Gastroesophageal sphincter (tissue), 3 donors: ENCODE data around the gene CENPS.

ENCODE experiments used
- POLR2A ChIP-seq, 2 donors: fragments of 450-650 bp; IDR thresholded peaks; one replicate each; pipeline ENCODE4 v1.6.1; 2017; ENCODE audit warnings: antibody characterized with exemption in 2 of 2, mild to moderate bottlenecking in 2 of 2, moderate library complexity in 1 of 2
- TF ChIP-seq, protein P1 (sequence below), 4 experiments: fragments of 200-600 bp in 2 of 4; fragments of 450-650 bp in 2 of 4; sonication (generic) in 1 of 4; IDR thresholded peaks; one replicate each; pipeline ENCODE4 v1.5.1; 2017 to 2019; ENCODE audit warnings: antibody characterized with exemption in 4 of 4, mild to moderate bottlenecking in 2 of 4, moderate library complexity in 2 of 4

DNA sequence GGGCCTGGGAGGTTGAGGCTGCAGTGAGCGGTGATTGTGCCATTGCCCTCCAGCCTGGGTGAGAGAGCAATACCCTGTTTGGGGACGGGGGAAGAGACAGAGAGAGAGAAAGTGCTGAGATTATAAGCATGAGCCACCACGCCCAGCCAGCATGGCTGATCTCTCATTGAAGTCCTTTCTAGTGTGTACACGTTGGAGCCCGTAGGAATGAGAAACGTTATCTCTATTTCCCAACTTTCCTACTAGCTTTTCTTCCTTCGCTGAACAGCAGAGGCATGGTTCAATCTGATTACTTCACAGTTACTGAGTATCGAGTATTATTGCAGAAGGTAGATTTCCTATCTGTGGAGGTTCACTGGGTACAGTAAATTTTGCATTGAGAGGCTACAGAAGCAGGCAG, 49.1 kb downstream of the CENPS start:
- no peak for TF ChIP-seq POLR2A (IDR thresholded peaks at IDR 0.05)
- TF ChIP-seq, protein P1, sequence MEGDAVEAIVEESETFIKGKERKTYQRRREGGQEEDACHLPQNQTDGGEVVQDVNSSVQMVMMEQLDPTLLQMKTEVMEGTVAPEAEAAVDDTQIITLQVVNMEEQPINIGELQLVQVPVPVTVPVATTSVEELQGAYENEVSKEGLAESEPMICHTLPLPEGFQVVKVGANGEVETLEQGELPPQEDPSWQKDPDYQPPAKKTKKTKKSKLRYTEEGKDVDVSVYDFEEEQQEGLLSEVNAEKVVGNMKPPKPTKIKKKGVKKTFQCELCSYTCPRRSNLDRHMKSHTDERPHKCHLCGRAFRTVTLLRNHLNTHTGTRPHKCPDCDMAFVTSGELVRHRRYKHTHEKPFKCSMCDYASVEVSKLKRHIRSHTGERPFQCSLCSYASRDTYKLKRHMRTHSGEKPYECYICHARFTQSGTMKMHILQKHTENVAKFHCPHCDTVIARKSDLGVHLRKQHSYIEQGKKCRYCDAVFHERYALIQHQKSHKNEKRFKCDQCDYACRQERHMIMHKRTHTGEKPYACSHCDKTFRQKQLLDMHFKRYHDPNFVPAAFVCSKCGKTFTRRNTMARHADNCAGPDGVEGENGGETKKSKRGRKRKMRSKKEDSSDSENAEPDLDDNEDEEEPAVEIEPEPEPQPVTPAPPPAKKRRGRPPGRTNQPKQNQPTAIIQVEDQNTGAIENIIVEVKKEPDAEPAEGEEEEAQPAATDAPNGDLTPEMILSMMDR (IDR thresholded peaks at IDR 0.05) = no peak
